ENCODE results near the gene ZNF516. TPM values are rescaled to one million over a fixed set of nuclear protein-coding genes. Genes with fewer than 3 reads are reported as not detected.

Gene ZNF516
- total RNA-seq, 1 donor, result 16.3 TPM

DNA sequence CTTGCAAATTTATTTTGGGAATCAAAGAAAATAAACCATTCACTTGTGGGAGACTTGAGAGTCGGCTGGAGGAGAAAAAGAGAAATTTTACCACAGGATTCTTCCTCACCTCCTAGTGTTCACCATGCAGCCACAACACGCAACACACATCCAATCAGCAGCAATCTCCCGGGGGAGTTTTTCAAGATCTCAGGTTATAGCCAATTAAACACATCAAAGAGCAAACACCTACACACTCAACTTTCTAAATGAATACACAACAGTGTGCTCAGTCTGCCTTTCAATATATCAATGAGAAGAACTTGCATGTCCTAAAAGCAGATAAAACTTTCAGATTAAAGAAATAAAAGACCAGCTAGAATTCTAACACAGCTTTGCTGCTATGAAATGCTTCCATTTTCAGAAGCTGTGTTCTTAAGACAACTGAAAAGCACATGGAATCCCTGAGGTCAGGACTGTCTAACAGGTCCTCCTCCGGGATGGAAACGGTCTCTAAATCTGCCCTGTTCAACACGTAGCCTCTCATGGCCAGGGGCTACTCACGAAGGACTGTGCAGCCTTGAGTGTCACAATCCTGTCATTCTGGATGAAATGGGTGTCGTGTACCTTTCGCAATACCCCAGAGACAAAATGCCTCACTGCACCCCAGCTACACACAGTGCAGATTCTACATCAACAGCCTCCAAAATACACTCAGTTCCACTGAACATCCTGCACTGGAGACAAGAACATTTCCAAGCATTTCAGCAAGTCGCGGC is 84.2 kb downstream of the ZNF516 start:
- peaks cover 24% of the 10 kb centered on the region for H3K4me1 ChIP-seq (ENCODE audit: insufficient read depth, low read length)
- H3K27ac ChIP-seq (ENCODE audit: low read depth, low read length), result no peak overlapping the region
- no peak for DNase-seq (ENCODE audit: insufficient read length, low spot score, missing footprints)
- H3K27me3 ChIP-seq (ENCODE audit: insufficient read depth, low read length), result no peaks in the 10 kb centered on the region
- H3K4me3 ChIP-seq (ENCODE audit: insufficient read depth, low read length), result no peak overlapping the region
- no peaks in the 10 kb centered on the region for H3K9me3 ChIP-seq (ENCODE audit: low read depth, low read length)
- H3K36me3 ChIP-seq (ENCODE audit: insufficient read depth, low read length), result peaks cover 3% of the 10 kb centered on the region
- TF ChIP-seq, protein P1, sequence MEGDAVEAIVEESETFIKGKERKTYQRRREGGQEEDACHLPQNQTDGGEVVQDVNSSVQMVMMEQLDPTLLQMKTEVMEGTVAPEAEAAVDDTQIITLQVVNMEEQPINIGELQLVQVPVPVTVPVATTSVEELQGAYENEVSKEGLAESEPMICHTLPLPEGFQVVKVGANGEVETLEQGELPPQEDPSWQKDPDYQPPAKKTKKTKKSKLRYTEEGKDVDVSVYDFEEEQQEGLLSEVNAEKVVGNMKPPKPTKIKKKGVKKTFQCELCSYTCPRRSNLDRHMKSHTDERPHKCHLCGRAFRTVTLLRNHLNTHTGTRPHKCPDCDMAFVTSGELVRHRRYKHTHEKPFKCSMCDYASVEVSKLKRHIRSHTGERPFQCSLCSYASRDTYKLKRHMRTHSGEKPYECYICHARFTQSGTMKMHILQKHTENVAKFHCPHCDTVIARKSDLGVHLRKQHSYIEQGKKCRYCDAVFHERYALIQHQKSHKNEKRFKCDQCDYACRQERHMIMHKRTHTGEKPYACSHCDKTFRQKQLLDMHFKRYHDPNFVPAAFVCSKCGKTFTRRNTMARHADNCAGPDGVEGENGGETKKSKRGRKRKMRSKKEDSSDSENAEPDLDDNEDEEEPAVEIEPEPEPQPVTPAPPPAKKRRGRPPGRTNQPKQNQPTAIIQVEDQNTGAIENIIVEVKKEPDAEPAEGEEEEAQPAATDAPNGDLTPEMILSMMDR (IDR thresholded peaks at IDR 0.05; ENCODE audit: extremely low read depth, low read depth, low read length), result no peak
- peaks cover 50% of the 10 kb centered on the region for H3K79me2 ChIP-seq (ENCODE audit: insufficient read depth, low read length)
- no peak overlapping the region for H3K4me2 ChIP-seq (ENCODE audit: insufficient read depth, low read length)
- H4K20me1 ChIP-seq (ENCODE audit: insufficient read depth, low read length), result peaks cover 43% of the 10 kb centered on the region
- H2AFZ ChIP-seq (ENCODE audit: low read length), result no peak overlapping the region

DNA sequence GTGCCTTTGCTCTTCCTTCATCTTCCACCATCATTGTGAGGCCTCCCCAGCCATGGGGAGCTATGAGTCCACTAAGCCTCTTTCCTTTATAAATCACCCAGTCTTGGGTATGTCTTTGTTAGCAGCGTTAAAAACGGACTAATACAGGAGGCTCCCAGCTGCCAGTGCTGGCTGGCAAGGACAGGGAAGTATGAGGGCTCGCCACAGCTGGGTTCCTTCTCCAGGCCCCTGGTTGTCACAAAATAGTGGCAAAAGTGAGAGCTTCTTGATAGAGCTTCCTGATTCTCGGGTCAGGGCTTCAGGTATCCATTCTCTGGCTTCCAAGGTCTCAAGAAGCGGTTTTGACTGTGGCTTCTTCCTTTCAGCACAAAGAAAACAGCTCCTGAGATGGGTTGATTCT is 85.0 kb downstream of the ZNF516 start:
- H3K79me2 ChIP-seq (ENCODE audit: insufficient read depth, low read length), result peaks cover 42% of the 10 kb centered on the region
- no peak overlapping the region for H3K4me3 ChIP-seq (ENCODE audit: insufficient read depth, low read length)
- TF ChIP-seq, protein P1 (IDR thresholded peaks at IDR 0.05; ENCODE audit: extremely low read depth, low read depth, low read length), result no peak
- no peak overlapping the region for H3K4me2 ChIP-seq (ENCODE audit: insufficient read depth, low read length)
- no peaks in the 10 kb centered on the region for H3K27me3 ChIP-seq (ENCODE audit: insufficient read depth, low read length)
- no peak overlapping the region for H3K27ac ChIP-seq (ENCODE audit: low read depth, low read length)
- H2AFZ ChIP-seq (ENCODE audit: low read length), result no peak overlapping the region
- H3K36me3 ChIP-seq (ENCODE audit: insufficient read depth, low read length), result peaks cover 3% of the 10 kb centered on the region
- peaks cover 46% of the 10 kb centered on the region for H4K20me1 ChIP-seq (ENCODE audit: insufficient read depth, low read length)
- H3K4me1 ChIP-seq (ENCODE audit: insufficient read depth, low read length), result peaks cover 24% of the 10 kb centered on the region
- no peak for DNase-seq (ENCODE audit: insufficient read length, low spot score, missing footprints)
- no peaks in the 10 kb centered on the region for H3K9me3 ChIP-seq (ENCODE audit: low read depth, low read length)

DNA sequence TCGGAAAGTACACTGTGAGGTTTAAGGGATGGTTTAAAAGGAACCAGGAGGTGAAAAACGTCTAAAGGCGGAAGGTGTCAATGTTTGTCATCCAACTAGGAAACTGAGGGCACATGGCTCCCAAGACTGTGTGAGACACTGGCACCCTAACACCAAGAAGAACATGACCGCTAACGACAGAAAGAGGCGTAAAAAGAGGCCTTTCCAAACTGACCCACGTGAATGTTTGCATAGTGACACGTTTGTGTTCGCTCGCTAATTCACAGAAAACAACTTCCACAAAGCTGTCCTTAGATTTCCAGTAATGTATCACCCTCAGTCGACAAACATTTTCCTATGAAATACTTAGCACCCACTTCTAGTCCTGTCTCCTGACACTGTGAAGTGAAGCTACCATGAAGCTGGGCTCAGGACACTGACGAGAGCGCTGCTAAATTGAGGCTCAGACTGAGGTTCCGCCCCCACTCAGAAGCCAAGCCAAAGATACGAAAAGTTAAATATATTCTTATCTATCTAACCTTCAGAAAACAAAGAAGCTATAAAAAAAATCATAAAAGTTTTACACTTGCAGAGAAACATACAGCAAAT is 86.5 kb downstream of the ZNF516 start:
- H3K9me3 ChIP-seq (ENCODE audit: low read depth, low read length), result no peaks in the 10 kb centered on the region
- peaks cover 57% of the 10 kb centered on the region for H4K20me1 ChIP-seq (ENCODE audit: insufficient read depth, low read length)
- H3K79me2 ChIP-seq (ENCODE audit: insufficient read depth, low read length), result peaks cover 44% of the 10 kb centered on the region
- H3K4me1 ChIP-seq (ENCODE audit: insufficient read depth, low read length), result peaks cover 23% of the 10 kb centered on the region
- H3K4me3 ChIP-seq (ENCODE audit: insufficient read depth, low read length), result no peak overlapping the region
- no peak overlapping the region for H2AFZ ChIP-seq (ENCODE audit: low read length)
- H3K4me2 ChIP-seq (ENCODE audit: insufficient read depth, low read length), result no peak overlapping the region
- H3K27me3 ChIP-seq (ENCODE audit: insufficient read depth, low read length), result no peaks in the 10 kb centered on the region
- TF ChIP-seq, protein P1 (IDR thresholded peaks at IDR 0.05; ENCODE audit: extremely low read depth, low read depth, low read length), result no peak
- no peak overlapping the region for H3K27ac ChIP-seq (ENCODE audit: low read depth, low read length)
- peaks cover 3% of the 10 kb centered on the region for H3K36me3 ChIP-seq (ENCODE audit: insufficient read depth, low read length)
- no peak for DNase-seq (ENCODE audit: insufficient read length, low spot score, missing footprints)

DNA sequence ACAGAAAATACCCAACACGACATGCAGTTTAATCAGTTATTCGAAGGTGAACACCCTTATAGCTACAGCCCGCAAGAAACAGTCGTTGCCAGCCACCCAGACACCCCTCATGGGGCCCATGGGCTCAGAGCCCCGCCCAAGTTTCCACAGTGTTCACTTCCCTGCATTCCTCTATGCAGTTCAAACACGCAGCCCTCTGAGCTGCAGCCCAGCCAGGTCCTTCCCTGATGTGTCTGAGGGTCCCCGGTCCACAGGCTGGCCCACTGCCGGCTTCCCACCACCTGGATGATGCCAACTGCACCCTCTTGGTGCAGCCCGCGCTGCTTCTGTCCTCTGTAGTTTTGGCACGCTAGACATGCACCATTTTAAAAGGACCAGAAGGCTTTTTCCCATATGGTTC is 87.4 kb downstream of the ZNF516 start:
- Histone ChIP-seq H3K27me3 (ENCODE audit: insufficient read depth, low read length) (no peaks in the 10 kb centered on the region), H3K79me2 (ENCODE audit: insufficient read depth, low read length) (peaks cover 47% of the 10 kb centered on the region), H2AFZ (ENCODE audit: low read length) (no peak overlapping the region), H3K36me3 (ENCODE audit: insufficient read depth, low read length) (peaks cover 3% of the 10 kb centered on the region), H3K4me3 (ENCODE audit: insufficient read depth, low read length) (no peak overlapping the region), H3K9me3 (ENCODE audit: low read depth, low read length) (no peaks in the 10 kb centered on the region), H3K4me2 (ENCODE audit: insufficient read depth, low read length) (no peak overlapping the region), H4K20me1 (ENCODE audit: insufficient read depth, low read length) (peaks cover 62% of the 10 kb centered on the region), H3K4me1 (ENCODE audit: insufficient read depth, low read length) (peaks cover 14% of the 10 kb centered on the region), H3K27ac (ENCODE audit: low read depth, low read length) (no peak overlapping the region)
- TF ChIP-seq, protein P1 (IDR thresholded peaks at IDR 0.05; ENCODE audit: extremely low read depth, low read depth, low read length), result no peak
- DNase-seq (ENCODE audit: insufficient read length, low spot score, missing footprints), result no peak
